Esophagus muscularis mucosa (tissue), 4 donors: ENCODE results near the gene CAMSAP2. TPM values are rescaled to one million over a fixed set of nuclear protein-coding genes. Genes with fewer than 3 reads are reported as not detected.

Source experiments
- DNase-seq: peaks from one replicate; pipeline ENCODE4 v3.0.0-alpha.2; 2017; ENCODE audit errors: extremely low spot score
- H3K27ac ChIP-seq, 4 donors: fragments of 200-600 bp; sonication (generic); replicated peaks in 1 of 4; 1 replicate in 3 of 4; 2 replicates in 1 of 4; pipeline ENCODE4 v1.5.1; 2016 to 2019; ENCODE audit warnings: mild to moderate bottlenecking in 1 of 4
- H3K27me3 ChIP-seq, 4 donors: fragments of 200-600 bp; sonication (generic); one replicate each; pipeline versions ENCODE4 v1.5.1 to v1.6.0; 2016 to 2019
- H3K36me3 ChIP-seq, 4 donors: fragments of 200-600 bp; sonication (generic); one replicate each; pipeline ENCODE4 v1.5.1; 2016 to 2019
- H3K4me1 ChIP-seq, 4 donors: fragments of 200-600 bp; sonication (generic); one replicate each; pipeline ENCODE4 v1.5.1; 2016 to 2019
- H3K4me3 ChIP-seq, 4 donors: fragments of 200-600 bp; sonication (generic); 1 replicate in 2 of 4; 2 replicates in 2 of 4; pipeline ENCODE4 v1.5.1; 2016 to 2019; ENCODE audit warnings: mild to moderate bottlenecking in 4 of 4, moderate library complexity in 1 of 4
- H3K9me3 ChIP-seq, 4 donors: fragments of 200-600 bp; sonication (generic); 1 replicate in 3 of 4; 2 replicates in 1 of 4; pipeline ENCODE4 v1.5.1; 2016 to 2019
- CTCF ChIP-seq, 3 experiments: fragments of 200-600 bp in 2 of 3; fragments of 450-650 bp in 1 of 3; sonication (generic) in 2 of 3; IDR thresholded peaks; one replicate each; pipeline ENCODE4 v1.5.1; 2017 to 2019; ENCODE audit warnings: antibody characterized with exemption in 3 of 3, mild to moderate bottlenecking in 2 of 3, moderate library complexity in 1 of 3
- EP300 ChIP-seq: sonication (generic); formaldehyde crosslinking; IDR thresholded peaks from one replicate; pipeline ENCODE4 v1.6.1; 2017; ENCODE audit warnings: antibody characterized with exemption
- POLR2A ChIP-seq: fragments of 450-650 bp; IDR thresholded peaks from one replicate; pipeline ENCODE4 v1.6.1; 2017; ENCODE audit warnings: antibody characterized with exemption, moderate library complexity, mild to moderate bottlenecking, low read depth
- POLR2AphosphoS5 ChIP-seq, 2 donors: sonication (generic); formaldehyde crosslinking; IDR thresholded peaks; one replicate each; pipeline ENCODE4 v1.6.1; 2017; ENCODE audit warnings: antibody characterized with exemption in 2 of 2
- WGBS: methylation state at CpG from one replicate; pipeline ENCODE4 v1.1.5; 2018; 5-methylcytosine and 5-hydroxymethylcytosine counted together
- intact Hi-C: fragments of 100-400 bp; cut with DNase I; formaldehyde crosslinking; loops from one replicate; pipeline ENCODE4 v1.15.1; 2023
- total RNA-seq, 4 donors: library from RNA; depleted of rRNA; stranded (reverse); fragments of >200 nt; gene quantifications; one replicate each; pipeline versions ENCODE4 v1.1.0 to v1.2.1, GENCODE V29; 2016

Gene CAMSAP2
- total RNA-seq, 4 donors from 2014 or later = 34.6 to 44.0 (median 38.4) TPM

GRCh38 chr1:200886594-200886993 lies 147.9 kb downstream of the CAMSAP2 start:
- Histone ChIP-seq H3K27ac (no peak overlapping the region), H3K4me1 (peaks cover 8 to 12% (median 11%) of the 10 kb centered on the region in 4 donors), H3K4me3 (no peak overlapping the region), H3K27me3 (peaks cover 4 to 44% (median 10%) of the 10 kb centered on the region in 4 donors), H3K36me3 (no peaks in the 10 kb centered on the region), H3K9me3 (no peaks in the 10 kb centered on the region)
- TF ChIP-seq CTCF (IDR thresholded peaks at IDR 0.05) = no peak
- no peak for DNase-seq
- intact Hi-C loops = no loop called here
- 100% methylated on average over 2 of the region's 2 CpGs for WGBS

- H3K27ac ChIP-seq = no peak overlapping the region
- peaks cover 11 to 16% (median 15%) of the 10 kb centered on the region in 4 donors for H3K4me1 ChIP-seq
- TF ChIP-seq POLR2AphosphoS5 (IDR thresholded peaks at IDR 0.05) (no peak), EP300 (no peak), POLR2A (no peak), CTCF (IDR thresholded peaks at IDR 0.05) (no peak)
- 72% methylated on average over 6 of the region's 11 CpGs for WGBS
- no peak overlapping the region for H3K4me3 ChIP-seq
- no peaks in the 10 kb centered on the region for H3K9me3 ChIP-seq
- DNase-seq = no peak
- intact Hi-C loops = no loop called here
- peaks cover 4 to 48% (median 15%) of the 10 kb centered on the region in 4 donors for H3K27me3 ChIP-seq
- no peaks in the 10 kb centered on the region for H3K36me3 ChIP-seq
These were observed 148.3 kb downstream of the CAMSAP2 start for GRCh38 chr1:200887036-200887435.

- whole genome bisulfite sequencing = 80% methylated on average over 9 of the region's 9 CpGs
These were observed 149.2 kb downstream of the CAMSAP2 start for GRCh38 chr1:200887772-200888348.

GRCh38 chr1:200888349-200888838 lies 149.7 kb downstream of the CAMSAP2 start:
- Histone ChIP-seq H3K4me1 (peaks cover 11 to 18% (median 17%) of the 10 kb centered on the region in 4 donors), H3K4me3 (no peak overlapping the region), H3K27me3 (peaks cover 4 to 57% (median 16%) of the 10 kb centered on the region in 4 donors), H3K36me3 (no peaks in the 10 kb centered on the region), H3K27ac (no peak overlapping the region), H3K9me3 (no peaks in the 10 kb centered on the region)
- TF ChIP-seq POLR2AphosphoS5 (IDR thresholded peaks at IDR 0.05) (no peak), POLR2A (no peak), CTCF (IDR thresholded peaks at IDR 0.05) (no peak), EP300 (no peak)
- WGBS = 74% methylated on average over 3 of the region's 7 CpGs
- no peak for DNase-seq
- intact Hi-C loops = no loop called here

More at GRCh38 chr1:200887772-200888348, 149.2 kb downstream of the CAMSAP2 start:
- peaks cover 4 to 54% (median 16%) of the 10 kb centered on the region in 4 donors for H3K27me3 ChIP-seq
- no peak for TF ChIP-seq CTCF (IDR thresholded peaks at IDR 0.05)
- TF ChIP-seq POLR2A = no peak
- TF ChIP-seq POLR2AphosphoS5 (IDR thresholded peaks at IDR 0.05) = no peak
- TF ChIP-seq EP300 = no peak
- H3K4me1 ChIP-seq = peaks cover 11 to 18% (median 17%) of the 10 kb centered on the region in 4 donors
- H3K4me3 ChIP-seq = no peak overlapping the region
- H3K27ac ChIP-seq = no peak overlapping the region
- H3K36me3 ChIP-seq = no peaks in the 10 kb centered on the region
- intact Hi-C loops = no loop called here
- no peaks in the 10 kb centered on the region for H3K9me3 ChIP-seq
- DNase-seq = no peak

- Histone ChIP-seq H3K9me3 (no peaks in the 10 kb centered on the region), H3K36me3 (no peaks in the 10 kb centered on the region), H3K27me3 (peaks cover 4 to 64% (median 16%) of the 10 kb centered on the region in 4 donors), H3K4me3 (no peak overlapping the region), H3K4me1 (peaks cover 11 to 18% (median 17%) of the 10 kb centered on the region in 4 donors), H3K27ac (no peak overlapping the region)
- no peak for DNase-seq
- 89% methylated on average over 2 of the region's 2 CpGs for WGBS
- TF ChIP-seq POLR2AphosphoS5 (IDR thresholded peaks at IDR 0.05) (no peak), CTCF (IDR thresholded peaks at IDR 0.05) (no peak), POLR2A (no peak), EP300 (no peak)
- intact Hi-C loops = no loop called here
These were observed 150.9 kb downstream of the CAMSAP2 start for GRCh38 chr1:200889571-200889970.
